Measurements from ENCODE around the gene MMP2.

Gene MMP2

GRCh38 chr16:55521792-55522191 is 42.8 kb downstream of the MMP2 start:
- DNase-seq = no peak

- DNase-seq = no peak
These were observed 47.4 kb downstream of the MMP2 start for GRCh38 chr16:55526441-55526840.

GRCh38 chr16:55527885-55528284 is 48.9 kb downstream of the MMP2 start:
- DNase-seq = no peak

GRCh38 chr16:55529018-55529417 is 50.0 kb downstream of the MMP2 start:
- DNase-seq = no peak

- no peak for DNase-seq
These were observed 51.4 kb downstream of the MMP2 start for GRCh38 chr16:55530316-55530856.

GRCh38 chr16:55532227-55532626 is 53.2 kb downstream of the MMP2 start:
- DNase-seq = no peak

- no peak for DNase-seq
These were observed 55.8 kb downstream of the MMP2 start for GRCh38 chr16:55534756-55535155.

GRCh38 chr16:55539049-55539448 is 60.1 kb downstream of the MMP2 start:
- DNase-seq = no peak

GRCh38 chr16:55539488-55539887 is 60.5 kb downstream of the MMP2 start:
- no peak for DNase-seq

GRCh38 chr16:55540221-55540620 is 61.2 kb downstream of the MMP2 start:
- DNase-seq = no peak

GRCh38 chr16:55542459-55543082 is 63.6 kb downstream of the MMP2 start:
- DNase-seq = no peak

- DNase-seq = no peak
These were observed 64.5 kb downstream of the MMP2 start for GRCh38 chr16:55543472-55543871.

GRCh38 chr16:55552621-55553020 is 73.6 kb downstream of the MMP2 start:
- no peak for DNase-seq

GRCh38 chr16:55555436-55555835 is 76.4 kb downstream of the MMP2 start:
- no peak for DNase-seq

All from NCI-H1417 treated with DMSO at 0.1 percent for 48 hours (cell line).